ENCODE measurements around the gene PRRC2B.
"Not testable (repeated sequence)": the region's sequence is repeated elsewhere in the genome, so short reads cannot be mapped to it uniquely, and the experiment has no call there.

PRRC2B gene

GRCh38 chr9:131545003-131545785 is 151.3 kb downstream of the PRRC2B start, which contains the start of gene PRRT1B:
PRRT1B (plus strand) TSS chr9:131545523; CDS start chr9:131545616, 93 bp downstream.
- no peak for ATAC-seq
- peak within 1 kb of the TSS; percentile 59 for H3K4me3 Mint-ChIP-seq
- no peak within 1 kb of the TSS for H3K27ac Mint-ChIP-seq
- H3K9me3 Mint-ChIP-seq = peaks cover 34% of the 10 kb centered on the region
- peaks cover 44% of the 10 kb centered on the region for H3K27me3 Mint-ChIP-seq
- H3K36me3 Mint-ChIP-seq = peaks cover 35% of the 10 kb centered on the region
- peaks cover 20% of the 10 kb centered on the region for H3K4me1 Mint-ChIP-seq

GRCh38 chr9:131545786-131546335 is 152.0 kb downstream of the PRRC2B start:
- peaks cover 20% of the 10 kb centered on the region for H3K4me1 Mint-ChIP-seq
- no peak for ATAC-seq
- H3K36me3 Mint-ChIP-seq = peaks cover 36% of the 10 kb centered on the region
- no peak overlapping the region for H3K27ac Mint-ChIP-seq
- H3K4me3 Mint-ChIP-seq = peak overlapping the region; percentile 59
- H3K9me3 Mint-ChIP-seq = peaks cover 37% of the 10 kb centered on the region
- peaks cover 50% of the 10 kb centered on the region for H3K27me3 Mint-ChIP-seq

GRCh38 chr9:131546336-131547084 is 152.6 kb downstream of the PRRC2B start:
- Mint-ChIP-seq H3K36me3 (peaks cover 36% of the 10 kb centered on the region), H3K9me3 (peaks cover 40% of the 10 kb centered on the region), H3K4me3 (peak overlapping the region; percentile 42), H3K4me1 (peaks cover 20% of the 10 kb centered on the region), H3K27ac (no peak overlapping the region), H3K27me3 (peaks cover 57% of the 10 kb centered on the region)
- ATAC-seq = no peak

GRCh38 chr9:131549186-131549585 is 155.3 kb downstream of the PRRC2B start:
- Mint-ChIP-seq H3K36me3 (peaks cover 30% of the 10 kb centered on the region), H3K9me3 (peaks cover 31% of the 10 kb centered on the region), H3K4me1 (peaks cover 20% of the 10 kb centered on the region), H3K27me3 (peaks cover 62% of the 10 kb centered on the region)
- ATAC-seq, H3K27ac Mint-ChIP-seq, H3K4me3 Mint-ChIP-seq: not testable (repeated sequence)

All from stimulated activated memory B cell treated with anti-CD40 and anti-IgM and Interleukin-4, amounts not matched to agents 10 μg/mL and 1 μg/mL and 100 μg/mL, for 72 hours (primary cell).